AG08395 (cell line): ENCODE data around the gene FCHSD2.
A peak's percentile ranks its signal among the peaks of the same experiment; 100 is the strongest.
"Not testable (repeated sequence)": the region's sequence is repeated elsewhere in the genome, so short reads cannot be mapped to it uniquely, and the experiment has no call there.

Experiments used
- DNase-seq: peaks from one replicate; pipeline ENCODE4 v3.0.0; 2012; ENCODE audit warnings: mixed read lengths, low spot score

FCHSD2 gene

DNA sequence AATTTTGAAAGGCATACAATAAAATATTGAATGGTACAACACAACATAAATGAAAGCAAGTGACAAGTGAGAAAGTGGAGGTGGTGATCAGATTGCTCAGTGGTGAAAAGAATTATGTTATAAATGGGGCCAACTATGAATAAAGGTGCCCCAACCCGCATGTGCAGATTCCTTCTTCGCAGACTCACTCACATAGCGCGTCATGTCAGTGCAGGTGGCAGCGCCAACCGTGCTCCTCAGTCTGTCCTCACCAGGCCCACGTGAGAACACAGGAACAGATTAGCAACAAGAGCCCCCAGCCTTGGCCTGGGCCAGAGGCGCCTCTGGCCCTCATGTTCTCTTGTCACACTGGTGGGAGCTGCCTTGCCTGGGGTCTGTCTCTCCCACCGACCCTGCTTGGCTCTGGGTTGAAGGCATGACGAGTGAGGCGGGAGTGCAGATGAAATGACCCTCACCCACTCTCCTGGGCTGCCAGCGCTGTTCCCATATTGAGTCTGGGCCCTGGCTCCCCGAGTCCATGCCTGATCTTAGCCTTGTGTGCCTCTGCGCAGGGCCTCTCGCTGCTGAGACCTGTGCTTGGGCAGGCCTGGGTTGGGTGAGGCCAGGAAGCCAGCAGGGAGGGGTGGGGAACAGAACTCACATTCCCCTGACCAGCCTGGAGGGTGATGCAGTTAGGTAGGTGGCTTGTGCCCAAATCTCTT, 321.5 kb downstream of the FCHSD2 start:
- no peak for DNase-seq

DNA sequence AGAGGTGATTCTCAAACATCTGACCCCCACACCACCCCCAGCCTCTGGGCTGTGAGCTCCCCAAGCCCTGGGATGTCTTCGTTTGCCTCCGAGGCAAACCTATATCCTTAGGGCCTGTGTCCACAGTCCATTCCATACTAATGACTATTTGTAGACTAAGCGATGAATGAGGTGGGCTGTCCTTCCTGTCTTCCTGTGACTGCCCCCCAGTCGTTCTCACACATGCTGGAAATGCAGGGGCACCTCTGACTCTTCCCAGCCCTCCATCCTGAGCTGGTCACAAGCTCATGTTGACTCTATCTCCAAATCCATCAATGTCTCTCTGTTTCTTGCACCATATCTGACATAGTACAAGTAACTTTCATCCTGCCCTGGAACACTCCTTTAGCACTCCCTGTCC, 323.1 kb downstream of the FCHSD2 start:
- DNase-seq, result no peak

DNA sequence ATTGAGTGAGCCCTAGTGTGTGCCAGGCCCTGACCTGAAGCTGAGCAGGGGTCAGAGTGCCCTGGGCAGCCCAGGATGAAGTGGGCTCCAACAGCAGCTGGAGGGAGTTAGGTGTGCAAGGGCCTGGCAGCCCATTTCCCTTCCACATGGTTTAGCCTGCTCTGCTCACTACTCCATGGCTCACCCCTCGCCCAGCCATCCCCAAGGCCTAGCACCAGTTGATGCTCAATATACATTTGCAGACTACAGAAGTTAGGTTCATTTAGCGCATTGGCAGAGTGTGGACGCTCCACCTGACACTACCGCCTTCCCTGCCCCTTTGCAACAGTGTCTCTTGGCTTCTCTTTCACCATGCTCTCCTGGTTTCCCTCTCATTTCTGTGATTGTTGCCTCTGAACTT, 324.2 kb downstream of the FCHSD2 start:
- no peak for DNase-seq

DNA sequence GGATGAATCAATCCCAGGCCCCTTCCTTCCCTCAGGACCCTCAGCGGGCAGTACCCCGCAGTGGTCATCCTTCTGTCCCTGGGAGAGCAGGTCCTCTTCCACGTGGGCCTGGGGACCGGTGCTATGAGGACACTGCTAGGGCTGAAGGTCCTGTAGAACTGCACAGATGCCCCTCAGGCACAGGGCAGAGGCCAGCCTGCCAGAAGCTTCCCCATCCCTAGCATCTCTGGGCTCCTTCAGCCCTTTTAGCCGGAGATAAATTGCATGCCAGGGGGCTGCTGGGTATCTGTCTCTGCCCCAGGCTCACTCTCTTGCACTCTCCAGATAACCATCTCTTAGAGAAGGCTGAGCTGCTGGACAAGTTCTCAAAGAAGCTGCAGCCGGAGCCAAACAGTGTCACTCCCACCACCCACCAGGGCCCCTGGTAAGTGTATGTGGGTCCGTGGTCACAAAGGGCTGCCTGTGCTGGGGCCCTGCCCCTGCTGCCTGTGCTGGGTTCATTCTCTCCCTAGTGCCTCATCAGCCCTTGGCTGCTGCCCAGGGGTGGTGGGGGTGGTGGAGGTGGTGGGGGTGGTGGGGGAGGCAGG, 325.6 kb downstream of the FCHSD2 start:
- DNase-seq, result no peak

DNA sequence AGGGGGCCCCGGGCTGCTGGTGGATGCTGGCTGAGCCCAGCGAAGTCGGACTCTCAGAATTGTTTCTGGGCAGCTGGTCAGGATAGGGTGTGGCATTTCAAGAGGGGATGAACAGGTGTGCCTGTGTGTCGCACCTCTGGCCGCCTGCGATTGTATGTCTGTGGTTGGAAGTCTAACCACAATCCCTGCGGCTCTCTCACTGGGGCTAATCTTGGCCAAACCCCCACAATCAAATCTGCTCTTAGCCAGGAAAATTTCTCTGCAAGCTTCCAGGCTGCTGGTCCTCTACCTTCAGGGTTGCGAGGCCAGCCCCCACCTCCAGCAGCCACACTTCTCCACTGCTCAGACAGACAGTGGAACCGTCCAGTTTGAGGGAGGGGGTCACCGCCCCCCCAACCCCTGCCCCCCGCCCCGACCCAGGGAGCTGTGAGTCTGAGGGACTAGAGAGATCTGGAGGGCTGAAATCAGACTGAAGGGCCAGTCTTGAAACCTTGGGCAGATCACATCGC, 327.0 kb downstream of the FCHSD2 start:
- no peak for DNase-seq

DNA sequence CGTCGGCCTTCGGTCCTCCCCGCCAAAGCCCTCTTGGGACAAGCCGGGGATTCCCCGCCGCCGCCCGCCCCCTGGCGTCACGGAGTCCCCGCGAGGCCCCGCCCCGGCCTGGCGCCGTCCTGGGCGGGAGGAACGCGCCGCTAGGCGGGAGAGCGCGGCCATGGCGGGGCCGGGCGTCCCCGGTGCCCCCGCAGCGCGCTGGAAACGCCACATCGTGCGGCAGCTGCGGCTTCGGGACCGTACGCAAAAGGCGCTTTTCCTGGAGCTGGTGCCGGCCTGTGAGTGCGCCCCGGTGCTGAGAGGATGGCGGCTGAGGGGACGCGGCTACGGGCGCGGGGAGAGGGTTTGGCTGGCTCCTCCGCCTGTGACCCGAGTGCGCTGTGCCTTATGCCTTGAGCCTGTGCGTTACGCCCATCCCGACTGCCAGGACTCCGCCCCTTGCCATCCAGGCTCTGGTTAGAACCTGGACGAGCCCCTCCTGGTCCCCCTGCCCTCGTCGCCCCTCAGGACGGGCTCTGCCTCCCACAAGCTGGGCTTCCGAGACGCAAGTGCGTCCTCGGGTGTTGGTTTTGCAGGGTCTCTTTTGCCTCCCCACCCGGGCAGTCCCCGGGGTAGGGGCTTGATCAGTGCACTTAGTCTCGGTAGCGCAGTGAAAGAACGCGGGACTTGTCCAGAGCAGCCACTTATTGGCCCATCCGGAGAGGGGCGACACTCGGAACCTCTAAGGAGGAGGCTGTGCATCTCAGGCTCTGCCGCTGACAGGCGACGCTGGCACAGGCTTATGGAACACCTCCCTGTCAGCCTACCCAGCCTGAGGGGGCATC, 327.6 kb downstream of the FCHSD2 start, which contains the start of gene ATG16L2:
Gene ATG16L2 (plus strand): TSS at position 126 of the 824 bp plus-strand sequence. CDS start 35 bp downstream, at position 161.
- DNase-seq, result peak; percentile 95

DNA sequence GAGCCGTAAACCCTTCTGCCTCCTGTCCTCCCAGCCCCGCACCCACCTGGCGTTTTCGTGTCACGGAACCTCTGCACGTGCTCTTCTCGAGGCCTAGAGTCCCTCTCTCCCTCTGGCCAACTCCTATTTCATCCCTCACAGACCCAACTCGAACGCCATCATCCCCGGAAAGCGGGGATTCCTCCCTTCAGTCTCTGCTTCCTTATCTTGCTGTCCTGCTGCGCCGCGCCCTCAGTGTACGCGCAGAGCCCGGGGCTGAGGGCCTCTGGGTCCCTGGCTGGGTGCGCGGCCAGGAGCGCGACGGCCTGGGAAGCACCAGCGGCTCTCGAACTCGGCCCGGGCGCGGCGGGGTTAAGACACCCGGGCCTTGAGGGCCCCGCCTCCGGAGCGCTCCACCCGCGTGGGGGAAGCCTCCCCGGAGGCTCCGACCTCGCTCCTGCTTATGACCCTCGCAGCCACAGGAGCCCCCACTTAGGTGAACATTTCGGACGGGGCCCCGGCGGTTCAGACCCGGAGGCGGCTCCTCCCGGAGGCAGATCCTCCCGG, 328.3 kb downstream of the FCHSD2 start:
- peak; percentile 81 for DNase-seq

DNA sequence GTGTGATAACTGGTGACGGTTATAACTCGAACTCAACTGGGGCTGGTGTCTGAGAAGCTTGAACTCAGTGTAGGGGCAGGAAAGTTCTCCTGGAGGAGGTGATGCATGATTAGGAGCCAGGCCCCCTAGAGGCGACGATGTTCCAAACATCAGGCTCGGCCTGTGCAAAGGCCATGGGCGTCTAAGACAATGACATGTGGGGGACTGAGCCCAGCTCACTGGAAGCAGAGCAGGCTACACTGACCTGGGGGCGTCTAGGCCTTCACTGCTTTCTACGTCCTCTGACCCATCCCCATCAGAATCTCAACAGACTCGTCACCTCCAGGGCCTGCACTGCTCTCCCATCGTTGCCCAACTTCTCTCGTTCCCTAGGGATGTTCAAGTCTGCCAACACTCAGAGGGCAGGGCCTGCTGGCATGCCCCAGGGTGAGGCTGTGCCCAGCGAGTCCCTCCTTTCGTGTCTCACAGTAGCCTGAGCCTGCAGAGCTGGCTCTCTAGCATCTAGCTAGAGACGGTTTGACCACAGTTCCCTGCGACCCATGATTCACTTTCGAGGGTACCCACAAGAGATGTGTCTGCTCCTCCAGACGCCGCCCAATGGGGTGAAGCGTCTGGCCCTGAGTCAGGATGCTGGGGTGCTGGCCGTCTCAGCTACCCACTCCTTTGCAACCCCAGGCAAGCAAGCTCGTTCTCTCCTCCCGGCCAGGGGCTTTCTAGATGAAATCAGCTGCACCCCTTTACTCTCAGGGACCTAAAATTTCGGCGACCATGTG, 329.0 kb downstream of the FCHSD2 start:
- DNase-seq, result peak; percentile 67

DNA sequence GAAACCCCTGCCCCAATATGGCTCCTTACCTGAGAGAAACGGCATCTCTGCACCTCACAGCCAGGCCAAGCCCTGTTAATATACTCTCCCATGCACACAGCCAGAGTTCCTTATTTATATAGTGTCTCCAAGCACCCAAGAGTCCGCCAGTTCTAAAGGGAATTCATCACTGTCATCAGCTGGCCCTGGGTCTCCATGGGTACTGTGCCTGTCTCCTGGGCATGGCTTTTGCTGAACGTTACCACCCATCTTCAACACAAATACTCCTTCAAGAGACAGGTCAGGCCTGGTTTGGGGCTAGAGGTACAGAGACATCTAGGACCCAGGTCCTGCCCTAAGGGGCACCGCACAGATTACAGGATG, 329.5 kb downstream of the FCHSD2 start:
- DNase-seq, result no peak

DNA sequence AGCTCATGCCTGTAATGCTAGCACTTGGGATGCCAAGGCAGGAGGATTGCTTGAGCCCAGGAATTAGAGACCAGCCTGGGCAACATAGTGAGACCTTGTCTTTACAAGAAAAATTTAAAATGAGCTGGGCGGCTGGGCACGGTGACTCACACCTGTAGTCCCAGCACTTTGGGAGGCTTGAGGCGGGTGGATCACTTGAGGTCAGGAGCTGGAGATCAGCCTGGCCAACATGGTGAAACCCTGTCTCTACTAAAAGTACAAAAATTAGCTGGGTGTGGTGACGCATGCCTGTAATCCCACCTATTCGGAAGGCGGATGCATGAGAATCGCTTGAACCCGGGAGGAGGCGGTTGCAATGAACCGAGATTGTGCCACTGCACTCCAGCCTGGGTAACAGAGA, 330.4 kb downstream of the FCHSD2 start:
- not testable (repeated sequence) for DNase-seq

DNA sequence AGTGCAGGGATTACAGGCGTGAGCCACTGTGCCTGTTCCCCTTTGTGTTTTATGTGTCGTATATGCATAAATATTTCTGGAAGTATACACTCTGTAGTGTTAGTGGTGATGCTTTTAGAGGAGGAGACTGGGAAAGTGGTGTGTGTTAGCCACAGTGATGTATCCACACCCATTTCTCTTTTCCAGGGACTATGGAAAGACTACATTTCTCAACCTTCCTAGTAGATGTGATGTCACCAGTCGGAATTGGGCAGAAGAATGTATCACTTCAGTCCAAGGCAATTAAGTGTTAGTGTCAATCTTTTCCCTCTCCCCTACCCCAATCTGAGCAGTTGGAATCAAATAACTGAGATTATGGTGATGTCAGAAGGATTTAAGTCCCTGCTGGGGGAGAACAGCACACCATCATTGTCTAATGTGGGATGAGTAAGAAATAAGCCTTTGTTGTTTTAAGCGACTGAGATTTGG, 333.8 kb downstream of the FCHSD2 start:
- no peak for DNase-seq

DNA sequence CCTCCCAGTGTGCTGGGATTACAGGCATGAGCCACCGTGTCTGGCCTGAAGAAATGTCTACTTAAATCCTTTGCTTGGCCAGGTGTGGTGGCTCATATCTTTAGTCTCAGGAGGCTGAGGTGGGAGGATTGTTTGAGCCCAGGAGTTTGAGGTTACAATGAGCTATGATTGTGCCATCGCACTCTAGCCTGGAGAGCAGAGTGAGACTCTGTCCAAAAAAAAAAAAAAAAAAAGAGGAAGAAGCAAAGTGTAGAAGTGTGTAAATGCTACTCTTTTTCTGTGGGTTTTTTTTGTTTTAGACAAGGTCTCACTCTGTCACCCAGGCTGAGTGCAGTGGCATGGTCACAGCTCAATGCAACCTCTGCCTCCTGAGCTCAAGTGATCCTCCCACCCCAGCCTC, 334.3 kb downstream of the FCHSD2 start:
- no peak for DNase-seq

DNA sequence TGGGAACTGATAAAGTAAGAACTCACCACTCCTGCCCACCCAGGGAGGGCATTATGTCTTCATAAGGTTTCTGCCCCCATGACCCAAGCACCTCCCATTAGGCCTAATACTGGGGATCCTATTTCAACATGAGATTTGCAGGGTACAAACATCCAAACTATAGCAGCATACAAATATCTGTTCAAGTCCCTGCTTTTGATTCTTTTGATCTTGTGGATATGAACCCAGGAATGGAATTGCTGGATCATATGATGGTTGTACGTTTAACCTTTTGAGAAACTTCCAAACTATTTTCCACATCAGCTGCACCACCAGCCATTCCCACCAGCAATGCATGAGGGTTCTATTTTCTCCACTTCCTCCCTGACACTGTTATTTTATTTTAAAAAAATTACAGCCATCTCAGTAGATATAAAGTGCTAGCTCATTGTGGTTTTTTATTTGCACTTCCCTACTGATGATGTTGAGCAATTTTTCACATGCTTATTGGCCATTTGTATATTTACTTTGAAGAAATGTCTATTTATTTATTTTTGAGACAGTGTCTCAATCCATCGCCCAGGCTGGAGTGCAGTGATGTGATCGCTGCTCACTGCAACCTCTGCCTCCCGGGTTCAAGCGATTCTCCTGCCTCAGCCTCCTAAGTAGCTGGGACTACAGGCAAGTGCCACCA, 335.0 kb downstream of the FCHSD2 start:
- DNase-seq, result no peak

DNA sequence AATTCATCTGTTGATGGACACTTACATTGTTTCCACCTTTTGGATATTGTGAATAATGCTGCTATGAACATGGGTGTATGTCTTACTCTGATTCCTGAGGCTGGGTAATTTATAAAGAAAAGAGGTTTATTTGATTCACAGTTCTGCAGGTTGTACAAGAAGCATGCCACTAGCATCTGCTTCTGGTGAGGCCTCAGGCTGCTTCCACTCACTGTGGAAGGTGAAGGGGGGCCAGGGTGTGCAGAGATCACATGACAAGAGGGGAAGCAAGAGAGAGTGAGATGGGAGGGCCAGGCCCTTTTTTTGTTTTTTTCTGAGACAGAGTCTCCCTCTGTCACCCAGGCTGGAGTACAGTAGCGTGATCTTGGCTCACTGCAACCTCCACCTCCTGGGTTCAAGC, 335.7 kb downstream of the FCHSD2 start:
- DNase-seq, result not testable (repeated sequence)

DNA sequence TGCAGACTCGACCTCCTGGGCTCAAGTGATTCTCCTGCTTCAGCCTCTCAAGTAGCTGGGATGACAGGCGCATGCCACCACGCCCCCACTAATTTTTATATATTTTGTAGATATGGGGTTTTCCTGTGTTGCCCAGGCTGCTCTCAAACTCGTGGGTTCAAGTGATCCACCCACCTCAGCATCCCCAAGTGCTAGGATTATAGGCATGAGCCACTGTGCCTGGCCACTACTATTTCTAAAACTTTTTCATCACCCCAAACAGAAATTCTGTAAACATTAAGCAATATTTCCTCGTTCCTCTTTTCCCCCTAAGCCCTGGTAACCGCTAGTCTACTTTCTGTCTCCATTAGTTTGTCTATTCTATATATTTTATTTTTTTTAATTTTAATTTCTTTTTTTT, 336.9 kb downstream of the FCHSD2 start:
- no peak for DNase-seq

DNA sequence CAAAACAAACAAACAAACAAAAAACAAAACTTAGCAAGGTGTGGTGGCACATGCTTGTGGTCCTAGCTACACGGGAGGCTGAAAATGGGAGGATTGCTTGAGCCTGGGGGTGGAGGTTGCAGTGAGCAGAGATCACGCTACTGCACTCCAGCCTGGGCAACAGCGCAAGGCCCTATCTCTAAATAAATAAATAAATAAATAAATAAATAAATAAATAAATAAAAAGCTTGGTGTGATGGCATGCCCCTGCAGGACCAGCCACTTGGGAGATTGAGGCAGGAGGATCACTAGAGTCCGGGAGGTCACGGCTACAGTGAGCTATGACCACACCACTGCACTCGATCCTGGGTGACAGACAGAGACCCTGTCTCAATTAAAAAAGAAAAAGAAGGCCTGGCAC, 339.3 kb downstream of the FCHSD2 start:
- DNase-seq, result no peak

DNA sequence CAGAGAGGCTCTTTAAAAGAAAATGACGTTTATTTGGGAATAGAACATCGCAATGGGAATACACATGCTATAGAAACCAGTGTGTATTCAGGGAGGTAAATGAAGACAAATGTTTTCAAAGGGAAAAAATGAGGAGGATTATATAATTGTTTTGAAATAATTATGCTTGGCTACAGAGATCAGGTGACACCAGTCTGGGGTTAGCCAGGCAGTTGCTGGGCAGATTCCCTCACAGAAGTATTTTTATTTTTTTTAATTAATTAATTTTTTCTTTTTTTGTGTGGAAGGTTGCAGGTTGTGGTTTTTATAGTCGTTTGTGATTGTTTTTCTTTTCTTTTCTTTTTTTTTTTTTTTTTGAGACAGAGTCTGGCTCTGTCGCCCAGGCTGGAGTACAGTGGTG, 342.7 kb downstream of the FCHSD2 start:
- DNase-seq, result no peak

DNA sequence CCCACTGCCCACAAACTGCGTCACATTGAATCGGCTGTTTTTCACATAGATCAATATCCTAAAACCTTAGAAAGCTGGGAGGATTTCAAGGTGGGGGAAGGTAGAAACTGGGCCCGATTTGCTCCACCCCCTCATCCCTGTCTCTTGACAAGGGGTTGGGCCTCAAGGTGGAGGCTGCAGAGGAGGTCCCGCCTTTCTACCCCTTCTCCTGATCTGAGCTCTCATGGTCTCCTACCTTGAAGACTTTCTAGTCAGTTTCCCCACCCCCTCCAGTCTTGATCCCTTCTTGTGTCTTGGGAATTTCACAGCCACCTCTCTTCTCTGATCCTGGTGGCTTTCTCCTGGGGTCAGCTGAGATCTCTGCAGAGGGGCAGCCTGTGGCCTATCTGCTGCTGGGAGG, 343.8 kb downstream of the FCHSD2 start:
- DNase-seq, result no peak

DNA sequence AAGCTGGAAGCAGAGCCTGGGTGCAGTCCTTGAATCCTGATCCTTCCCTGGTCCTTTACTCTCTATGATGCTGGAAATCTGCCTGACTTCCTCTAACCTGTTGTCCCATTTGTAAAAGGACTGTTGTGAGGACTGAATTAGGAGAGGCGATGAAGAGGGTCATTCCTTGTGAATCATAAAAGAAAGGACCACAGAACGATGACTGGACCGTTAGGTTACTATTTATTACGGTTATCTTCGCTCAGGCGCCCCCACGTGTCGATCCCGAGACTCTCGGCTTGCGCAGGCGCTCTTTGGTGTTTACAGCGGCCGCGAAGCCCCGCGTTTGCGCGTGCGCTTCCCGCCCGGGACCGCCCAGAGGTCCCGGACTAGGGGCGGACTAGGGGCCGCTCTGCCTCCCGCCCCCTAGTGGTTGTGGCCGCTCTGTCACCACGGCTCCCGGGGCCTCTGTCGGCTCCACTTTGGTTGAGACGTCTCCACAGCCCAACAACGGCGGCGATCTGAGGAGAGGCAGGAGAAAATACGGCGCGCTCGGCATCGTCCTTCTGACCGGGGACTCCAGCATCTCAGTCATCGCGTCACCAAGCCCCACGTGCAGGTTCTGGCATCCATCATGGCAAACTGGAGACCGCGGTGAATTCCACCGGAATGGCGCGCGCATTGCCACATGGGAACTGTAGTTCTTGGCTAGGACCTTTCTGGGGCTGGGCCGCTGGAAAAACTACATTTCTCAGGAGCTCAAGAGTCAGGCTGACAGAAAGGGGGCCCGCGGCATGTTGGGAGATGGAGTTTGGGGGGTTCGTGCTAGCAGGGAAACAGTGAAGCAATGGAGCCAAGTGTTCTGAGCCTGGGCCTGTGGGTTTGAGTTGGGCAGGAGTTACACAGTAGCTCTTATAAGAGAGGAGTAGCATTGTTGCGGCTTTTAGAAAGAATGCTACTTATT, 348.4 kb downstream of the FCHSD2 start, which contains the start of gene STARD10:
Gene STARD10 (minus strand): TSS at position 623 of the 943 bp plus-strand sequence. CDS start 12,866 bp downstream, outside the sequence.
- peak; percentile 100 for DNase-seq

DNA sequence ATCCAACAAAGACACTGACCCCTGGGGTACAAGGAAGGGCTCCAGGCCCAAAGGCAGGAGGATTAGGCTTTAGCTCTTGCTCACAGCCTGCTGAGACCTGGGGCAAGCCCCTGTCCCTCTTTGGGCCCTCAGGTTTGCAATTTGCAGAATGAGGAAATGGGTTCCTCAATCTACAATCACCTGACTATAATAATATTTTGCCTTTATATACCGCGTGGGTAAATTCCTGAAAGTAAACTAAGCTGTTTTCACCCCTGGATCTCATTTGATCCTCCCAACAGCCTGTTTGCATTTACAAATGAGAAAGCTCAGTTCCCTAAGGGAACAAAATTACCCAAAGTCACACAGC, 349.1 kb downstream of the FCHSD2 start:
- DNase-seq, result no peak
